Astrocyte of the spinal cord (primary cell): ENCODE results near the gene TBC1D14.
A peak's percentile ranks its signal among the peaks of the same experiment; 100 is the strongest.

Source experiments
- DNase-seq: peaks from one replicate; pipeline ENCODE4 v3.0.0; 2011; ENCODE audit warnings: low read depth, low spot score
- H3K4me3 ChIP-seq: 2 replicates; pipeline ENCODE4 v1.5.1; 2011; ENCODE audit warnings: low read depth, mild to moderate bottlenecking, low read length, moderate library complexity
- in situ Hi-C: cut with HindIII; loops from 2 replicates; pipeline ENCODE4 v1.10.0; 2017; ENCODE audit warnings: low sequenced_read_pairs
- TF ChIP-seq, protein P1 (sequence below): IDR thresholded peaks from 2 replicates; pipeline ENCODE4 v1.5.1; 2012; ENCODE audit warnings: low read depth, mild to moderate bottlenecking, low read length, inconsistent platforms

The TBC1D14 gene

GRCh38 chr4:6991249-6991648 lies 81.6 kb downstream of the TBC1D14 start:
- no peak overlapping the region for H3K4me3 ChIP-seq
- TF ChIP-seq, protein P1, sequence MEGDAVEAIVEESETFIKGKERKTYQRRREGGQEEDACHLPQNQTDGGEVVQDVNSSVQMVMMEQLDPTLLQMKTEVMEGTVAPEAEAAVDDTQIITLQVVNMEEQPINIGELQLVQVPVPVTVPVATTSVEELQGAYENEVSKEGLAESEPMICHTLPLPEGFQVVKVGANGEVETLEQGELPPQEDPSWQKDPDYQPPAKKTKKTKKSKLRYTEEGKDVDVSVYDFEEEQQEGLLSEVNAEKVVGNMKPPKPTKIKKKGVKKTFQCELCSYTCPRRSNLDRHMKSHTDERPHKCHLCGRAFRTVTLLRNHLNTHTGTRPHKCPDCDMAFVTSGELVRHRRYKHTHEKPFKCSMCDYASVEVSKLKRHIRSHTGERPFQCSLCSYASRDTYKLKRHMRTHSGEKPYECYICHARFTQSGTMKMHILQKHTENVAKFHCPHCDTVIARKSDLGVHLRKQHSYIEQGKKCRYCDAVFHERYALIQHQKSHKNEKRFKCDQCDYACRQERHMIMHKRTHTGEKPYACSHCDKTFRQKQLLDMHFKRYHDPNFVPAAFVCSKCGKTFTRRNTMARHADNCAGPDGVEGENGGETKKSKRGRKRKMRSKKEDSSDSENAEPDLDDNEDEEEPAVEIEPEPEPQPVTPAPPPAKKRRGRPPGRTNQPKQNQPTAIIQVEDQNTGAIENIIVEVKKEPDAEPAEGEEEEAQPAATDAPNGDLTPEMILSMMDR: no peak
- no peak for DNase-seq
- in situ Hi-C loops: no loop called here

DNA sequence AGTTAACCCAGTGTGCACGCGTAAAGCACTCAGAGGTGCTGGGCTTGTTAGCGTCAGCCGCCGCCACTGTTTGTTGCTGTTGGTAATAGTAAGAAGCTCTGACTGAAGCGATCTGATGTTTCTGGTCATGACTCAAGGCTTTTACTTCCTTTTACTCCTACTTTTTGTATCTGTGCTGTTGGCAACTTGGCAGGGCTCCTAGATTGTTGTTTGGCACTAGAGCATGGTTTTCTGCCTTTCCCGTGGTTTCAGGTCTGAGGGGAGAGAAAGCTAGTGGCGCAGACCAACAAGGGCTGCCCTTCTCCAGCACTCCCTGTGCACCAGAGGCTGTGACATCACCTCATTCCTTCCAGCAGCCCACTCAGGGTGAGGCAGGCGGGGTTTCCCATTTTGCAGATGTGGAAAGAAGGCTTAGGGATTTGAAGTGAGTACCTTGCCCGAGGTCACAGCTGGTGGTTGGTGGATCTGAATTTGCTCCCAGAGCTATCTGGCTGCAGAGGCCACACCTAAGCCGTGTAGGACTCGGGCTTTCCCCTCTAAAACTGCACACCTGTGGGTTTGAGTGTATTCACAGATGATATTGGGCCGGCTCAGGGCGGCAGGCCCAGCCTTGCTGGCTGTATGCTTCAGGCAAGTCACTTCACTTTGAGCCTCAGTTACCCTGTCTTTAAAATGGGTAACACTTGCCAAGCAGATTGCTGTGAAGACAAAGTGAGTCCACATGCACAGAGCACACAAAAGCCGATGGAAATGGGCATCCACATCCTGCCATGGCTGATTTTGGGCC lies 82.3 kb downstream of the TBC1D14 start:
- H3K4me3 ChIP-seq: no peak overlapping the region
- peak; percentile 92 for DNase-seq
- TF ChIP-seq, protein P1: no peak
- in situ Hi-C loops: no loop called here

DNA sequence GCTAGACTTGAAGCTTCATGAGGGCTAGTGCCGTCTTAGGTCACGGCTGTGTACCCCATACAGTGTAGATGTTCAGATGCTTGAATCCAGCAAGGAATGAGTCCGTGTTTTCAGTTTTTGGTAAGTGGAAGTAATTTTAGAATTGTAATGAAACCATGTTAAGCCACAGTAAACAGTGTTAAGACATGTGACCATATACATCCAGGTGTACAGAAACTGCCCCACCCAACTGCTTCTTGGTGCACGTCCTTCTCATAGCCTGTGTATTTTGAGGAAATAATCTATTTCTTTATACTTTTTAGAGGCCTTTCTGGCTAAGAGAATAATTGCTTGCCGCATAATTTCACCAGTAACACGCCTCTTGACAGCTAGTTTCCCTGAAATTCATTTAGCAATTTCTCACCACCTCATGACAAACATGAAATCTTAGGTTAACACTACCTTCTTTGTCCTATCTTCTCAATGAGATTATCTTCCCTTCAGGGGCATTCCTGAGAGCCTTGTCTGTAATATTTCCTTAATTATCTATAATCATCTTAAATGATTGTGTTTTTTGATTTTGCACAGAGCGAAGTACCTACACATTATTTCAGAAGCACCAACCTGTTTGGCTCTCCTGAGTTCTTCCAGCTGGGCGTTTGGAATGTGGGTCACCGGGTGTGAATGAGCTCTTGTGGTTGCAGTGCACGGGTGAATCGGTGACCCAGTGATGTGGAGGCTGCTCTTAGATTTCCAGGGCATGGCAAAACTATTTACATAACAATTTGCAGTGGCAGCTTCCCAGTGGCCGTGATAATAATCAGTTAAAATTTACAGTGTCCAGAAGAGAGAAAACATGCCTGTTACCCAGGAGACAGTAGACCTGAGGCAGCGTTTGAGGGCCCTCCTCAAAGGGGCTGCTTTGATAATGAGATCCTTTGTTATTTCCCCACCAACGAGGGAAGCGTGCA lies 83.4 kb downstream of the TBC1D14 start:
- no peak for DNase-seq

DNA sequence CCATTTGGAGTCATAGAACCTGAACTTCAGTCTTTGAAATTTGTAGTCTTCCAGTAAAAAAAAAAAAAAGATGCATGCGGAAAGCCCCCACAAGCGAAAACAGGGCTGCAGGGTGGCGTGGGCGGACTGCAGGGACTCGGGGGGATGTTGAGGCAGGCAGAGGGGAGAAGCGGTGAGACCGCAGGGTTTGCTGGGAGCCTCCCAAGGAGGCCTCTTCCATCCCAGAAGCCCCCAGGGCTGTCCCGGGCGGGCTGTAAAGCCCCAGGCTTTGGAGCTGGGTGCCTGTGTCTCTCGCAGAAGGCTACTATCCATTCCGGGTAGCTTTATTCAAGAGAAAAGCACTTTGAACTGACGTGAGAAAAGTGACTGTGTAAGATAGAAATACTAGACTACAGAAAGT lies 86.9 kb downstream of the TBC1D14 start:
- TF ChIP-seq, protein P1: no peak
- no peak for DNase-seq
- in situ Hi-C loops: no loop called here
- H3K4me3 ChIP-seq: no peak overlapping the region

More for the DNA sequence above, 83.4 kb downstream of the TBC1D14 start:
- no peak overlapping the region for H3K4me3 ChIP-seq
- in situ Hi-C loops: no loop called here
- TF ChIP-seq, protein P1: no peak

GRCh38 chr4:6999172-7000086 lies 89.8 kb downstream of the TBC1D14 start:
- in situ Hi-C loops: no loop called here
- TF ChIP-seq, protein P1: no peak
- no peak for DNase-seq
- no peak overlapping the region for H3K4me3 ChIP-seq
